ENCODE measurements around the gene HTT.

- no peak for TF ChIP-seq ZBTB21 (CRISPR knock-in tag; IDR thresholded peaks at IDR 0.05)
- TF ChIP-seq AGO1 (IDR thresholded peaks at IDR 0.05; ENCODE audit: low read depth, low read length, poor library complexity, severe bottlenecking), result no peak
- TF ChIP-seq TSC22D2 (CRISPR knock-in tag; IDR thresholded peaks at IDR 0.05; ENCODE audit: borderline replicate concordance), result no peak
- TF ChIP-seq NR3C1 (CRISPR knock-in tag; IDR thresholded peaks at IDR 0.05), result no peak
- TF ChIP-seq HNRNPLL (IDR thresholded peaks at IDR 0.05; ENCODE audit: low read depth, low read length, poor library complexity, severe bottlenecking), result no peak
- TF ChIP-seq, protein P1, sequence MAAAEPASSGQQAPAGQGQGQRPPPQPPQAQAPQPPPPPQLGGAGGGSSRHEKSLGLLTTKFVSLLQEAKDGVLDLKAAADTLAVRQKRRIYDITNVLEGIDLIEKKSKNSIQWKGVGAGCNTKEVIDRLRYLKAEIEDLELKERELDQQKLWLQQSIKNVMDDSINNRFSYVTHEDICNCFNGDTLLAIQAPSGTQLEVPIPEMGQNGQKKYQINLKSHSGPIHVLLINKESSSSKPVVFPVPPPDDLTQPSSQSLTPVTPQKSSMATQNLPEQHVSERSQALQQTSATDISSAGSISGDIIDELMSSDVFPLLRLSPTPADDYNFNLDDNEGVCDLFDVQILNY (CRISPR knock-in tag; conservative IDR thresholded peaks at IDR 0.05), result no peak
- TF ChIP-seq TRIM24 (CRISPR knock-in tag; IDR thresholded peaks at IDR 0.05), result no peak
- no peak for TF ChIP-seq HMG20B (CRISPR knock-in tag; conservative IDR thresholded peaks at IDR 0.05)
- TF ChIP-seq ZSCAN25 (CRISPR knock-in tag; IDR thresholded peaks at IDR 0.05), result no peak
- no peak for TF ChIP-seq KLF11 (CRISPR knock-in tag; IDR thresholded peaks at IDR 0.05)
Observed at GRCh38 chr4:3288571-3289094, 214.2 kb downstream of the HTT start.

Measured in HepG2 (cell line).